SK-N-MC (cell line): ENCODE measurements around the gene WDR48.

Source experiments
- DNase-seq: peaks from one replicate; pipeline ENCODE4 v3.0.0-alpha.2; 2011; ENCODE audit warnings: low read depth, low spot score
- H3K27ac ChIP-seq: fragments of 200-600 bp; sonication (generic); 2 replicates; pipeline ENCODE4 v1.5.1; 2016; ENCODE audit warnings: mixed run types
- H3K36me3 ChIP-seq: fragments of 200-600 bp; sonication (generic); 2 replicates; pipeline ENCODE4 v1.6.1; 2017; ENCODE audit warnings: antibody characterized with exemption, low read length, mixed read lengths; ENCODE audit not compliant: insufficient read depth
- H3K4me3 ChIP-seq: fragments of 200-600 bp; sonication (generic); 2 replicates; pipeline ENCODE4 v1.5.1; 2016
- H3K9ac ChIP-seq: fragments of 200-600 bp; sonication (generic); 2 replicates; pipeline ENCODE4 v1.8.0; 2017; ENCODE audit warnings: mixed run types, mixed read lengths; ENCODE audit not compliant: insufficient read length
- H3K9me3 ChIP-seq: fragments of 200-600 bp; sonication (generic); 2 replicates; pipeline ENCODE4 v1.6.1; 2017; ENCODE audit warnings: low read depth, mild to moderate bottlenecking, antibody characterized with exemption, low read length, moderate library complexity, mixed read lengths
- EZH2 ChIP-seq: fragments of 200-600 bp; sonication (generic); IDR thresholded peaks from one replicate; pipeline ENCODE4 v1.6.1; 2017; ENCODE audit warnings: antibody characterized with exemption
- FOXP2 ChIP-seq: optimal IDR thresholded peaks from 2 replicates; pipeline ENCODE3; 2011; ENCODE audit warnings: mild to moderate bottlenecking, moderate library complexity; ENCODE audit not compliant: insufficient read depth; ENCODE audit errors: extremely low read length, control extremely low read depth
- POLR2AphosphoS5 ChIP-seq: IDR thresholded peaks from 2 replicates; pipeline ENCODE4 v1.6.1; 2012; ENCODE audit warnings: mild to moderate bottlenecking, low read depth, low read length, borderline replicate concordance

The WDR48 gene

GRCh38 chr3:39127269-39127907, 75.6 kb downstream of the WDR48 start:
- no peaks in the 10 kb centered on the region for H3K9me3 ChIP-seq
- no peak overlapping the region for H3K27ac ChIP-seq
- TF ChIP-seq EZH2 (no peak), FOXP2 (no peak), POLR2AphosphoS5 (no peak)

DNA sequence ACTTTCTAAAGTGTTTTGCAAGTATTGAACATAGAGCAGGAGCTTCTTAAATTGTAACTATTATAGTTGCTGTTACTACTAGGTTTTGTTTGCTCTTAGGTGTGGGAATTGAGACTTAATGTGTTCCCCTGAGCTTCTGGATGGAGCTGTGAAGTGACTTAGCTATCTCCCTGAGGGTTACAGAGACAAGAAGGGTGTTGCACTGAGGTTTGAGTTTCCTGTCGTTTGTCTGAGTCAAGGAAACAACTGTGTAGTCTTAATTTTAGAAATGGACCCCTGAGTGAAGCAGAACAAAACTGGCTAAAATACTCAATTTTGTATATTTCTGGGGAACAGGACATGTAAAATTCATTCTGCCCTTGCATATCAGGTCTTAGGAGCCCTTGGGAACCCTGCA, 76.1 kb downstream of the WDR48 start:
- no peak overlapping the region for H3K4me3 ChIP-seq

More at GRCh38 chr3:39127269-39127907, 75.6 kb downstream of the WDR48 start:
- Histone ChIP-seq H3K4me3 (no peak overlapping the region), H3K9ac (no peak overlapping the region), H3K36me3 (no peaks in the 10 kb centered on the region)
- DNase-seq: no peak

DNA sequence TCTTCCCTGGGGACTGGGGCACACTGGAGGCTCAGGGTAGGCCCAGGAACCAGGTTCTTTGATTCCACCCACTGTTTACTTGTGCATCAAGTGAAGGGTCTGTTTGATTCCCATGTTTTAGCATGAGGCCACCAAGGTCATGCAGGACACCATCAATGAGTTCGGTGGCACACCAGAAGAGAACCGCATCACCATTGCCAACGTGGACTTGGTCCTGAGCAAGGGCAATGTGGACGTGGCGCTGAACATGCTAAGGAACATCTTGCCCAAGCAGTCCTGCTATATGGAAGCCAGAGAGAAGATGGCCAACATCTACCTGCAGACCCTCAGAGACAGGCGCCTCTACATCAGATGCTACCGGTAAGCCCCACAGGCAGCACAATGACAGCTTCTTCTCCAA, 77.1 kb downstream of the WDR48 start:
- no peak for DNase-seq
- TF ChIP-seq FOXP2 (no peak), POLR2AphosphoS5 (no peak), EZH2 (no peak)
- Histone ChIP-seq H3K27ac (no peak overlapping the region), H3K4me3 (no peak overlapping the region), H3K36me3 (no peaks in the 10 kb centered on the region), H3K9ac (no peak overlapping the region), H3K9me3 (no peaks in the 10 kb centered on the region)

More for the DNA sequence above, 76.1 kb downstream of the WDR48 start:
- TF ChIP-seq EZH2 (no peak), FOXP2 (no peak), POLR2AphosphoS5 (no peak)
- Histone ChIP-seq H3K36me3 (no peaks in the 10 kb centered on the region), H3K27ac (no peak overlapping the region), H3K9me3 (no peaks in the 10 kb centered on the region), H3K9ac (no peak overlapping the region)
- no peak for DNase-seq

DNA sequence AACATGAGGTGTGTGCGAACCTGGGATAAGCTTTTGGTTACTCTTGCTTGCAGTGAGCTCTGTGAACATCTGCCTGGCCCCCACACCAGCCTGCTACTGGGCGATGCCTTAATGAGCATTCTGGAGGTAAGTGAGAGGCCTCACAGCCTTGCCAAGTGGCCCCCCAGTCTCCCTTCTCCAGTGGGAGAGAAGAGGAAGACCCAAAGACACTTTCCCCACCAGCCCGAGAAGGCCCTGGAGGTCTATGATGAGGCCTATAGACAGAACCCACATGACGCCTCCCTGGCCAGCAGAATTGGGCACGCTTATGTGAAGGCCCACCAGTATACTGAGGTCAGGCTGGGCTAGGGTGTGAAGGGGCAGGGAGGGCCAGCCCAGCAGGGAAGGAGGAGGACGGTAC, 78.2 kb downstream of the WDR48 start:
- no peaks in the 10 kb centered on the region for H3K36me3 ChIP-seq
- TF ChIP-seq FOXP2: no peak
- no peak for TF ChIP-seq POLR2AphosphoS5
- no peak for TF ChIP-seq EZH2
- H3K9ac ChIP-seq: no peak overlapping the region
- no peaks in the 10 kb centered on the region for H3K9me3 ChIP-seq
- no peak for DNase-seq
- H3K27ac ChIP-seq: no peak overlapping the region
- H3K4me3 ChIP-seq: no peak overlapping the region

GRCh38 chr3:39130693-39131265, 79.0 kb downstream of the WDR48 start:
- TF ChIP-seq FOXP2 (no peak), EZH2 (no peak), POLR2AphosphoS5 (no peak)
- no peak for DNase-seq
- H3K9ac ChIP-seq: no peak overlapping the region
- no peak overlapping the region for H3K27ac ChIP-seq
- no peak overlapping the region for H3K4me3 ChIP-seq
- H3K9me3 ChIP-seq: no peaks in the 10 kb centered on the region
- no peaks in the 10 kb centered on the region for H3K36me3 ChIP-seq

GRCh38 chr3:39132096-39133092, 80.6 kb downstream of the WDR48 start:
- H3K27ac ChIP-seq: no peak overlapping the region
- H3K4me3 ChIP-seq: no peak overlapping the region
- H3K36me3 ChIP-seq: no peaks in the 10 kb centered on the region
- TF ChIP-seq FOXP2 (no peak), EZH2 (no peak), POLR2AphosphoS5 (no peak)
- no peak overlapping the region for H3K9ac ChIP-seq
- no peaks in the 10 kb centered on the region for H3K9me3 ChIP-seq
- DNase-seq: no peak

- TF ChIP-seq POLR2AphosphoS5: no peak
- TF ChIP-seq FOXP2: no peak
- TF ChIP-seq EZH2: no peak
- DNase-seq: no peak
- H3K9ac ChIP-seq: no peak overlapping the region
These were observed 81.3 kb downstream of the WDR48 start for GRCh38 chr3:39133093-39133490.

DNA sequence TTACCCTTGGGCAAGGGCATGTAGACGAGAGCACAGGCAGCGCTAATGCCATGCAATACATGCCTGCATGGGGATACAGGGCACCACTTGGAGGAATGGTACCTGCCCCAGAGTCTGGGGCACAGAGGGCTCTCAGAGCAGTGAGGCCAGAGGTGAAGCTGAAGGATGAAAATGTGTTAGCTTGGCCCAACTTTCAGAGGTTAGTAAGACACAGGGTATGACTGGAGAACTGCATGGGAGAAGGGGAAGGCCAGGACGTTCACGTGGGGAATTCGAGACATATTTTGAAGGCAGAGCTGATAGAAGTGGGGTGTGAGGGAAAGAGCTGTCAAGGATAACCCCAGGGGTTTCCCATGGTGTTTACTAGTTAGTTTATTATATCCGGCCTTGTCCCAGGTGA, 82.0 kb downstream of the WDR48 start:
- H3K4me3 ChIP-seq: no peak overlapping the region
- H3K9me3 ChIP-seq: no peaks in the 10 kb centered on the region
- no peaks in the 10 kb centered on the region for H3K36me3 ChIP-seq
- TF ChIP-seq FOXP2: no peak
- no peak for TF ChIP-seq EZH2
- no peak for TF ChIP-seq POLR2AphosphoS5
- H3K27ac ChIP-seq: no peak overlapping the region
- DNase-seq: no peak
- no peak overlapping the region for H3K9ac ChIP-seq

More at GRCh38 chr3:39133093-39133490, 81.3 kb downstream of the WDR48 start:
- Histone ChIP-seq H3K4me3 (no peak overlapping the region), H3K9me3 (no peaks in the 10 kb centered on the region), H3K36me3 (no peaks in the 10 kb centered on the region), H3K27ac (no peak overlapping the region)
